ENCODE measurements around the gene OR2B2.

The OR2B2 gene

GRCh38 chr6:27864906-27865849, 47.0 kb downstream of the OR2B2 start:
- peak overlapping the region; percentile 94 for H3K27ac Mint-ChIP-seq
- H3K4me1 Mint-ChIP-seq: peaks cover 37% of the 10 kb centered on the region

DNA sequence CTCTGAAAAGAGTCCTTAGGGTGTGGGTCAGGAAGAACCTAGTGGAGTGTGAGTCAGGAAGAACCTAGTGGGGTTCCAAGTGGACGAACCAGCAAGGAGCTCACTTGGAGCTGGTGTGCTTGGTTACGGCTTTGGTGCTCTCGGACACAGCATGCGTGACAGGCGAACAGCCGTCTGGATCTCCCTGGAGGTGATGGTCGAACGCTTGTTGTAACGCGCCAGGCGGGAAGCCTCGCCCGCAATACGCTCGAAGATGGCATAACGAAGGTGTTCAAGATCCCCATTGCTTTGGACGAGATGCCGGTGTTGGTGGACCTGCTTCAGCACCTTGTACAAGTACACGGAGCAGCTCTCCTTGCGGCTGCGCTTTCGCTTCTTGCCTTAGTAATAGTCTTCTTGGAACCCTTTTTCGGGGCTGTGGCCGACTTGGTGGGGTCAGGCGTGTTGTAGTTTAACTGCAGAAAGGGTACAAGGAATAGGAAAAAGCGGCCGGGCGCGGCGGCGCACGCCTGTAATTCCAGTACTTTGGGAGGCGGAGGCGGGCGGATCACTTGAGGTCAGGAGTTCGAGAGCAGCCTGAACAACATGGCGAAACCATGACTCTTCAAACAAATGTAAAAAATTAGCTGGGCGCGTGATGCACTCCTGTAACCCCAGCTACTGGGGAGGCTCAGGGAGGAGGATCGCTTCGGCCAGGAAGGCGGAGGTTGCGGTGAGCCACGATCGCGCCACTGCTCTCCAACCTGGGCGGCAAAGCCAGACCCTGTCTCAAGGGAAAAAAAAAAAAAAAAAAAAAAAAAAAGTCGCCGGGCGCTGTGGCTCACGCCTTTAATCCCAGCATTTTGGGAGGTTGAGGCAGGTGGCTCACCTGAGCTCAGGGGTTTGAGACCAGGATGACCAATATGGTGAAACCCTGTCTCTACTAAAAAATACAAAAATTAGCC, 48.0 kb downstream of the OR2B2 start:
- Mint-ChIP-seq H3K4me1 (peaks cover 37% of the 10 kb centered on the region), H3K27ac (peak overlapping the region; percentile 94), H3K9me3 (no peaks in the 10 kb centered on the region), H3K36me3 (peaks cover 42% of the 10 kb centered on the region), H3K4me3 (peak overlapping the region; percentile 79)
- ATAC-seq (no peak), DNase-seq (ENCODE audit: low spot score in 2 of 2) (peak in 1 of 2 donors; percentile 64)

More at GRCh38 chr6:27864906-27865849, 47.0 kb downstream of the OR2B2 start:
- ATAC-seq (peak; percentile 82), DNase-seq (ENCODE audit: low spot score in 2 of 2) (peak; percentile 54 to 91)
- H3K4me3 Mint-ChIP-seq: peak overlapping the region; percentile 79
- H3K36me3 Mint-ChIP-seq: peaks cover 42% of the 10 kb centered on the region
- no peaks in the 10 kb centered on the region for H3K9me3 Mint-ChIP-seq

- no peak for ATAC-seq
- H3K4me1 Mint-ChIP-seq: peaks cover 34% of the 10 kb centered on the region
- no peaks in the 10 kb centered on the region for H3K9me3 Mint-ChIP-seq
- DNase-seq (ENCODE audit: low spot score in 2 of 2): no peak
- no peak overlapping the region for H3K4me3 Mint-ChIP-seq
- no peak overlapping the region for H3K27ac Mint-ChIP-seq
- peaks cover 40% of the 10 kb centered on the region for H3K36me3 Mint-ChIP-seq
Measured at GRCh38 chr6:27862396-27863066, 49.7 kb downstream of the OR2B2 start.

GRCh38 chr6:27861861-27862260, 50.3 kb downstream of the OR2B2 start:
- Mint-ChIP-seq H3K36me3 (peaks cover 34% of the 10 kb centered on the region), H3K9me3 (no peaks in the 10 kb centered on the region), H3K4me1 (peaks cover 27% of the 10 kb centered on the region), H3K4me3 (no peak overlapping the region), H3K27ac (no peak overlapping the region)
- no peak for ATAC-seq
- no peak for DNase-seq (ENCODE audit: low spot score in 2 of 2)

DNA sequence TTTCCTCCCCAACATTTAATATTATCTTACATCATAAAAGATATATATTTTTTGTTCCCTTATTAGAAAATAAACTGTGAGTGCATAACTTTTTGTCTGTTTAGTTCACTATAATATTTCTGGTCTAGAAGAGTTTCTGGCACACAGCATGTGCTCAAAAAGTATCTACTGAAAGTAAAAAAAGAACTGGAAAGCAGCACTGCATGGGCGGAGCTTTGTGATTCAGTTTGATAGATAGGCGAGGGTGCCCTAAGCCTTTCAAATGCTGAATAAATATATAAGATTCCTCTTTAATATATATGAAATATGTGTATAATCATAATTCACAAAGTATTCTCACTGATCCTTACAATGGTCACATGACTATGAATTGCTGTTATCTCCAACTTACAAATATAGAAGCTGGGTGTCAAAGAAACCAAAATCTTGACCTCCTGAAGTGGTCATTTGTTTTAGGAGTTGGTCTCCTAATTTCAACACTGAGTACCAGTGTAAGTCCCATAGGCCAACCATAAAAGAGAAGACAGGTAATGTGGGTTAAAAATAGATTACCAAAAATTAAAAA, 50.8 kb downstream of the OR2B2 start:
- ATAC-seq: no peak
- Mint-ChIP-seq H3K4me1 (peaks cover 23% of the 10 kb centered on the region), H3K36me3 (peaks cover 29% of the 10 kb centered on the region), H3K9me3 (no peaks in the 10 kb centered on the region), H3K27ac (no peak overlapping the region), H3K4me3 (no peak overlapping the region)
- no peak for DNase-seq (ENCODE audit: low spot score in 2 of 2)
